Neural progenitor cell (in vitro differentiated cells): Measurements from ENCODE around the gene ZNF681.

Source experiments
- CTCF ChIP-seq: fragments of 200-600 bp; sonication (generic); IDR thresholded peaks from 2 replicates; pipeline ENCODE4 v1.5.1; 2017; ENCODE audit warnings: antibody characterized with exemption, mild to moderate bottlenecking
- EZH2 ChIP-seq: fragments of 200-600 bp; sonication (generic); IDR thresholded peaks from 2 replicates; pipeline ENCODE4 v1.6.1; 2017; ENCODE audit warnings: antibody characterized with exemption, mild to moderate bottlenecking, moderate library complexity
- EZH2phosphoT487 ChIP-seq: fragments of 200-600 bp; sonication (generic); IDR thresholded peaks from 2 replicates; pipeline ENCODE4 v1.6.1; 2017; ENCODE audit warnings: antibody characterized with exemption

GRCh38 chr19:23804676-23805075, 46.0 kb upstream of the ZNF681 start:
- TF ChIP-seq CTCF (no peak), EZH2 (no peak), EZH2phosphoT487 (no peak)
